Esophagus muscularis mucosa (tissue), 4 donors: ENCODE results near the gene ST7. TPM values are rescaled to one million over a fixed set of nuclear protein-coding genes. Genes with fewer than 3 reads are reported as not detected.
"Not testable (repeated sequence)": the region's sequence is repeated elsewhere in the genome, so short reads cannot be mapped to it uniquely, and the experiment has no call there.

Experiments used
- DNase-seq: peaks from one replicate; pipeline ENCODE4 v3.0.0-alpha.2; 2017; ENCODE audit errors: extremely low spot score
- H3K27ac ChIP-seq, 4 donors: fragments of 200-600 bp; sonication (generic); replicated peaks in 1 of 4; 1 replicate in 3 of 4; 2 replicates in 1 of 4; pipeline ENCODE4 v1.5.1; 2016 to 2019; ENCODE audit warnings: mild to moderate bottlenecking in 1 of 4
- H3K27me3 ChIP-seq, 4 donors: fragments of 200-600 bp; sonication (generic); one replicate each; pipeline versions ENCODE4 v1.5.1 to v1.6.0; 2016 to 2019
- H3K36me3 ChIP-seq, 4 donors: fragments of 200-600 bp; sonication (generic); one replicate each; pipeline ENCODE4 v1.5.1; 2016 to 2019
- H3K4me1 ChIP-seq, 4 donors: fragments of 200-600 bp; sonication (generic); one replicate each; pipeline ENCODE4 v1.5.1; 2016 to 2019
- H3K4me3 ChIP-seq, 4 donors: fragments of 200-600 bp; sonication (generic); 1 replicate in 2 of 4; 2 replicates in 2 of 4; pipeline ENCODE4 v1.5.1; 2016 to 2019; ENCODE audit warnings: mild to moderate bottlenecking in 4 of 4, moderate library complexity in 1 of 4
- H3K9me3 ChIP-seq, 4 donors: fragments of 200-600 bp; sonication (generic); 1 replicate in 3 of 4; 2 replicates in 1 of 4; pipeline ENCODE4 v1.5.1; 2016 to 2019
- EP300 ChIP-seq: sonication (generic); formaldehyde crosslinking; IDR thresholded peaks from one replicate; pipeline ENCODE4 v1.6.1; 2017; ENCODE audit warnings: antibody characterized with exemption
- POLR2A ChIP-seq: fragments of 450-650 bp; IDR thresholded peaks from one replicate; pipeline ENCODE4 v1.6.1; 2017; ENCODE audit warnings: antibody characterized with exemption, moderate library complexity, mild to moderate bottlenecking, low read depth
- POLR2AphosphoS5 ChIP-seq, 2 donors: sonication (generic); formaldehyde crosslinking; IDR thresholded peaks; one replicate each; pipeline ENCODE4 v1.6.1; 2017; ENCODE audit warnings: antibody characterized with exemption in 2 of 2
- WGBS: methylation state at CpG from one replicate; pipeline ENCODE4 v1.1.5; 2018; 5-methylcytosine and 5-hydroxymethylcytosine counted together
- intact Hi-C: fragments of 100-400 bp; cut with DNase I; formaldehyde crosslinking; loops from one replicate; pipeline ENCODE4 v1.15.1; 2023
- total RNA-seq, 4 donors: library from RNA; depleted of rRNA; stranded (reverse); fragments of >200 nt; gene quantifications; one replicate each; pipeline versions ENCODE4 v1.1.0 to v1.2.1, GENCODE V29; 2016
- TF ChIP-seq, protein P1 (sequence below), 3 experiments: fragments of 200-600 bp in 2 of 3; fragments of 450-650 bp in 1 of 3; sonication (generic) in 2 of 3; IDR thresholded peaks; one replicate each; pipeline ENCODE4 v1.5.1; 2017 to 2019; ENCODE audit warnings: antibody characterized with exemption in 3 of 3, mild to moderate bottlenecking in 2 of 3, moderate library complexity in 1 of 3

Gene ST7
- total RNA-seq, 4 donors from 2014 or later, result 16.9 to 22.0 (median 18.2) TPM

DNA sequence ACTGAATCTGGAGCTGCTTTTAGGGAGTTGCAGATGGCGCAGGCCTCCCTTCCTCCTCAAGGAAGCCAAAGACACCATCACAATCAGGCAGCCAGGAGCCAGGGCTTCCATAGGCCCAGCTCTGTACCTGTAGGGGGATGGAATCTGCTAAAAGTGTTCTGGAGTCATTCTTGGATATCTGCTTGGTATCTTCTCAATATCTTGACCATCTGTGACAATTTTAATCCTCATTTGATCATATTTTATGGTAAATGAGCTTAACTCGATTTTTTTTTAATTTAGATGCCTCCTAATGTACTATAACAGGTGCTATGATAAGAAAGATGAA is 3.1 kb downstream of the ST7 start:
- Histone ChIP-seq H3K36me3 (no peaks in the 10 kb centered on the region), H3K27me3 (no peaks in the 10 kb centered on the region), H3K27ac (peak overlapping the region; percentile 99 to 100 (median 99)), H3K9me3 (no peaks in the 10 kb centered on the region), H3K4me3 (peak overlapping the region in 2 of 4 donors; percentile 2 to 20), H3K4me1 (peaks cover 33 to 44% (median 35%) of the 10 kb centered on the region in 4 donors)
- TF ChIP-seq EP300 (no peak), POLR2AphosphoS5 (IDR thresholded peaks at IDR 0.05) (peak in 1 of 2 donors; percentile 1)
- no peak for DNase-seq
- intact Hi-C loops, result no loop called here
- WGBS, result 88% methylated on average over 2 of the region's 2 CpGs

GRCh38 chr7:116957874-116958273 is 4.6 kb downstream of the ST7 start:
- intact Hi-C loops, result no loop called here
- no peak overlapping the region for H3K27ac ChIP-seq
- TF ChIP-seq POLR2A, result no peak
- no peak for TF ChIP-seq EP300
- H3K27me3 ChIP-seq, result no peaks in the 10 kb centered on the region
- peaks cover 26 to 34% (median 26%) of the 10 kb centered on the region in 4 donors for H3K4me1 ChIP-seq
- no peaks in the 10 kb centered on the region for H3K36me3 ChIP-seq
- no peaks in the 10 kb centered on the region for H3K9me3 ChIP-seq
- WGBS, result 86% methylated on average over 2 of the region's 2 CpGs
- H3K4me3 ChIP-seq, result no peak overlapping the region
- DNase-seq, result no peak

DNA sequence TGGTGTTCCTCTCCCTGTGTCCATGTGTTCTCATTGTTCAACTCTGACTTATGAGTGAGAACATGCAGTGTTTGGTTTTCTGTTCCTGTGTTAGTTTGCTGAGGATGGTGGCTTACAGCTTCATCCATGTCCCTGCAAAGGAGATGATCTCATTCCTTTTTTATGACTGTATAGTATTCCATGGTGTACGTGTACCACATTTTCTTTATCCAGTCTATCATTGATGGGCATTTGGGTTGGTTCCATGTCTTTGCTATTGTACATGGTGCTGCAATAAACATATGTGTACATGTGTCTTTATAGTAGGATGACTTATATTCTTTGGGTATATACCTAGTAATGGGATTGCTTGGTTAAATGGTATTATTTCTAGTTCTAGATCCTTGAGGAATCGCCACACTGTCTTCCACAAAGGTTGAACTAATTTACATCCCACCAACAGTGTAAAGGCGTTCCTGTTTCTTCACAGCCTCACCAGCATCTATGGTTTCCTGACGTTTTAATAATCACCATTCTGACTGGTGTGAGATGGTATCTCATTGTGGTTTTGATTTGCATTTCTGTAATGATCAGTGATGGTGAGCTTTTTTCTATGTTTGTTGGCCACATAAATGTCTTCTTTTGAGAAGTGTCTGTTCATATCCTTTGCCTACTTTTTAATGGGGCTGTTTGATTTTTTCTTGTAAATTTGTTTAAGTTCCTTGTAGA is 8.8 kb downstream of the ST7 start:
- H3K36me3 ChIP-seq, H3K27me3 ChIP-seq, H3K4me3 ChIP-seq, DNase-seq, H3K27ac ChIP-seq, H3K9me3 ChIP-seq, intact Hi-C loops: not testable (repeated sequence)
- WGBS, result 95% methylated on average over 4 of the region's 4 CpGs
- peaks cover 3 to 15% (median 7%) of the 10 kb centered on the region in 4 donors for H3K4me1 ChIP-seq

- no peak for TF ChIP-seq POLR2AphosphoS5 (IDR thresholded peaks at IDR 0.05)
- TF ChIP-seq, protein P1, sequence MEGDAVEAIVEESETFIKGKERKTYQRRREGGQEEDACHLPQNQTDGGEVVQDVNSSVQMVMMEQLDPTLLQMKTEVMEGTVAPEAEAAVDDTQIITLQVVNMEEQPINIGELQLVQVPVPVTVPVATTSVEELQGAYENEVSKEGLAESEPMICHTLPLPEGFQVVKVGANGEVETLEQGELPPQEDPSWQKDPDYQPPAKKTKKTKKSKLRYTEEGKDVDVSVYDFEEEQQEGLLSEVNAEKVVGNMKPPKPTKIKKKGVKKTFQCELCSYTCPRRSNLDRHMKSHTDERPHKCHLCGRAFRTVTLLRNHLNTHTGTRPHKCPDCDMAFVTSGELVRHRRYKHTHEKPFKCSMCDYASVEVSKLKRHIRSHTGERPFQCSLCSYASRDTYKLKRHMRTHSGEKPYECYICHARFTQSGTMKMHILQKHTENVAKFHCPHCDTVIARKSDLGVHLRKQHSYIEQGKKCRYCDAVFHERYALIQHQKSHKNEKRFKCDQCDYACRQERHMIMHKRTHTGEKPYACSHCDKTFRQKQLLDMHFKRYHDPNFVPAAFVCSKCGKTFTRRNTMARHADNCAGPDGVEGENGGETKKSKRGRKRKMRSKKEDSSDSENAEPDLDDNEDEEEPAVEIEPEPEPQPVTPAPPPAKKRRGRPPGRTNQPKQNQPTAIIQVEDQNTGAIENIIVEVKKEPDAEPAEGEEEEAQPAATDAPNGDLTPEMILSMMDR (IDR thresholded peaks at IDR 0.05), result no peak
- TF ChIP-seq EP300, result no peak
- TF ChIP-seq POLR2A, result no peak
Measured at GRCh38 chr7:116963234-116963633, 9.9 kb downstream of the ST7 start.

DNA sequence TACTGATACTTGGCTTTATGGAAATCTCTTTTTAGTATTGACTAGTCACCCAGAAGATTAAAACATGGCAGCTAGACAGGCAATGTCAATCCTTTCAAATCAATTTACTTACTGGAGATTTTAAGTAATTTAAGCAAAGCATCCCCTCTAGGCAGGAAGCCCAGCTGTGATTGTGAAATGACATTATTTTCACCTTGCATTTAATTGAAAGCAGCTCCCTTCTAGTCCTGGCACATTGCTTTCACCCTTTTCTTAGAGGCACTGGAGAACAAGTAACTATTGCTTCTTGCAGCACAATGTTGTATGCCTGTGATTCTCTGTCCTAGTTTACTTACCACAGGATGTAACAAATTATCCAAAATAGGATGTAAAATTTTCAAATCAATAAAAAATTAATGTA is 13.3 kb downstream of the ST7 start:
- Histone ChIP-seq H3K36me3 (no peaks in the 10 kb centered on the region), H3K27me3 (no peaks in the 10 kb centered on the region), H3K4me3 (no peak overlapping the region), H3K4me1 (peaks cover 6 to 13% (median 7%) of the 10 kb centered on the region in 4 donors), H3K27ac (no peak overlapping the region), H3K9me3 (no peaks in the 10 kb centered on the region)
- no peak for TF ChIP-seq POLR2A
- no peak for TF ChIP-seq POLR2AphosphoS5 (IDR thresholded peaks at IDR 0.05)
- TF ChIP-seq, protein P1 (IDR thresholded peaks at IDR 0.05), result no peak
- no peak for TF ChIP-seq EP300
- DNase-seq, result no peak
- intact Hi-C loops, result no loop called here

More at GRCh38 chr7:116963234-116963633, 9.9 kb downstream of the ST7 start:
- Histone ChIP-seq H3K4me3 (no peak overlapping the region), H3K27me3 (no peaks in the 10 kb centered on the region), H3K4me1 (peaks cover 3 to 12% (median 7%) of the 10 kb centered on the region in 4 donors), H3K27ac (no peak overlapping the region), H3K36me3 (no peaks in the 10 kb centered on the region), H3K9me3 (no peaks in the 10 kb centered on the region)
- intact Hi-C loops, result no loop called here
- DNase-seq, result no peak

DNA sequence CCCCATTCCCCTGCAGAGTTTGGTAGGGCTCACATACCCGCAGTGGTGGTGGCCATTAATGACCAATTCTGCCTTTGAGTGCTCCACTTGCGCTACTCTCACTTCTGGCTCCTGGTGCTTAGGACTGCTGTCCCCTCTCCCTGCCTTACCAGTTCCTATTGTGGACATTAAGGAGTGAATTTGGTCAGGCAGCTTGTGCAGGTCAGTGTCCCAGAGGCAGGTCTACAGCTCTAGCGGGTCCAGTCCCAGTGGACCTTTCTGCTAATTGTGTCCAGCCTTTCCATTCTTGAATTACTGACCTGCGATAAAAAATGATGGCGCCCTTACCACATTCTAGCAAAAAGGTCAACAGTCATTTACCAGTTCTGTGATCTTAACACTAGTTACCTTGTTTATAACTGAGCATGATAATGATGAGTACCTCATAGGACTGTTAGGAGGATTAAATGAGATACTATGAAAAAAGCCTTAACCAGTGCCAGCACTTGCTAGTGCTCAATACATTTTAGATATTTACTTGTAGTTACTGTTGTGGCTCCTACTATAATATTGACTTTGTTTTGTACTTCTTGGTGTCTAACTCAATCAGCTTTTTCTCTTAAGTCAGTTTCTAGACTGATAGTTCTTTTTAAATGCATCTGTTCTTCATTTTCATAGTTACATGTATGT is 14.1 kb downstream of the ST7 start:
- WGBS, result 98% methylated on average over 5 of the region's 5 CpGs
- no peak overlapping the region for H3K4me3 ChIP-seq
- TF ChIP-seq POLR2AphosphoS5 (IDR thresholded peaks at IDR 0.05), result no peak
- H3K36me3 ChIP-seq, result no peaks in the 10 kb centered on the region
- intact Hi-C loops, result no loop called here
- no peaks in the 10 kb centered on the region for H3K27me3 ChIP-seq
- H3K9me3 ChIP-seq, result no peaks in the 10 kb centered on the region
- no peak overlapping the region for H3K27ac ChIP-seq
- no peak for DNase-seq
- peaks cover 6 to 13% (median 9%) of the 10 kb centered on the region in 4 donors for H3K4me1 ChIP-seq
